Neuronal stem cell (in vitro differentiated cells): ENCODE measurements around the gene ANK3.

Source experiments
- DNase-seq: peaks from one replicate; pipeline ENCODE4 v3.0.0-alpha.2; 2013; ENCODE audit warnings: low spot score
- H2AFZ ChIP-seq: one replicate; pipeline ENCODE4 v1.6.1; 2013; ENCODE audit warnings: mild to moderate bottlenecking, low read length, inconsistent platforms
- H2AK5ac ChIP-seq: 2 replicates; pipeline ENCODE4 v1.6.1; 2013; ENCODE audit warnings: low read depth, mild to moderate bottlenecking, inconsistent platforms, low read length, moderate library complexity, mixed read lengths
- H2BK120ac ChIP-seq: 2 replicates; pipeline ENCODE4 v1.6.1; 2013; ENCODE audit warnings: low read depth, mild to moderate bottlenecking, inconsistent platforms, low read length, moderate library complexity, mixed read lengths
- H2BK12ac ChIP-seq: one replicate; pipeline ENCODE4 v1.6.1; 2013; ENCODE audit warnings: low read length, inconsistent platforms
- H2BK15ac ChIP-seq: 2 replicates; pipeline ENCODE4 v1.6.1; 2013; ENCODE audit warnings: mild to moderate bottlenecking, low read length, inconsistent platforms, mixed read lengths
- H2BK5ac ChIP-seq: one replicate; pipeline ENCODE4 v1.6.1; 2013; ENCODE audit warnings: inconsistent platforms, mild to moderate bottlenecking, low read length, moderate library complexity
- H3K14ac ChIP-seq: one replicate; pipeline ENCODE4 v1.6.1; 2013; ENCODE audit warnings: low read length, inconsistent platforms
- H3K18ac ChIP-seq: 2 replicates; pipeline ENCODE4 v1.6.1; 2013; ENCODE audit warnings: low read length, inconsistent platforms
- H3K23ac ChIP-seq: 2 replicates; pipeline ENCODE4 v1.6.1; 2013; ENCODE audit warnings: low read depth, mild to moderate bottlenecking, mixed read lengths, low read length, inconsistent platforms; ENCODE audit not compliant: poor library complexity
- H3K27ac ChIP-seq: replicated peaks from 3 replicates; pipeline ENCODE4 v1.5.1; 2013; ENCODE audit warnings: low read length, inconsistent platforms
- H3K27me3 ChIP-seq, 3 experiments: 2 replicates each; pipeline ENCODE4 v1.6.1; 2013; ENCODE audit warnings: low read length in 3 of 3, mild to moderate bottlenecking in 2 of 3, inconsistent platforms in 1 of 3, low read depth in 1 of 3, mixed read lengths in 1 of 3, moderate library complexity in 1 of 3; ENCODE audit not compliant: control insufficient read depth in 3 of 3, insufficient read depth in 3 of 3
- H3K36me3 ChIP-seq, 2 donors: replicated peaks in 1 of 2; 2 replicates each; pipeline ENCODE4 v1.6.1; 2013; ENCODE audit warnings: low read length in 2 of 2; ENCODE audit not compliant: control insufficient read depth in 2 of 2, insufficient read depth in 2 of 2
- H3K4ac ChIP-seq: 2 replicates; pipeline ENCODE4 v1.6.1; 2013; ENCODE audit warnings: inconsistent platforms, mild to moderate bottlenecking, low read length, moderate library complexity
- H3K4me1 ChIP-seq, 2 donors: 1 replicate in 1 of 2; 2 replicates in 1 of 2; pipeline ENCODE4 v1.6.1; 2013; ENCODE audit warnings: low read length in 2 of 2, low read depth in 1 of 2; ENCODE audit not compliant: control insufficient read depth in 2 of 2, insufficient read depth in 1 of 2
- H3K4me2 ChIP-seq: one replicate; pipeline ENCODE4 v1.6.1; 2013; ENCODE audit warnings: mild to moderate bottlenecking, low read length, inconsistent platforms; ENCODE audit not compliant: insufficient read depth, poor library complexity, severe bottlenecking
- H3K4me3 ChIP-seq, 2 donors: 2 replicates each; pipeline ENCODE4 v1.5.1; 2013; ENCODE audit warnings: low read length in 2 of 2, mild to moderate bottlenecking in 2 of 2, inconsistent platforms in 1 of 2, moderate library complexity in 1 of 2
- H3K79me1 ChIP-seq: one replicate; pipeline ENCODE4 v1.6.1; 2013; ENCODE audit warnings: low read depth, mild to moderate bottlenecking, inconsistent platforms, low read length, moderate library complexity
- H3K9ac ChIP-seq: one replicate; pipeline ENCODE4 v1.6.1; 2013; ENCODE audit warnings: mild to moderate bottlenecking, low read depth, low read length, inconsistent platforms; ENCODE audit not compliant: poor library complexity
- H3K9me3 ChIP-seq, 2 donors: replicated peaks in 1 of 2; 2 replicates each; pipeline versions ENCODE3 to v1.6.1; 2013; ENCODE audit warnings: low read length in 2 of 2, mild to moderate bottlenecking in 2 of 2, inconsistent platforms in 1 of 2, low read depth in 1 of 2, mixed read lengths in 1 of 2, moderate library complexity in 1 of 2; ENCODE audit not compliant: control insufficient read depth in 2 of 2, insufficient read depth in 1 of 2
- H4K8ac ChIP-seq: one replicate; pipeline ENCODE4 v1.6.1; 2013; ENCODE audit warnings: low read depth, mild to moderate bottlenecking, inconsistent platforms, low read length, moderate library complexity
- H4K91ac ChIP-seq: one replicate; pipeline ENCODE4 v1.6.1; 2013; ENCODE audit warnings: low read length, low read depth, mild to moderate bottlenecking, inconsistent platforms; ENCODE audit not compliant: poor library complexity
- WGBS, 2 donors: extraction: QIAGEN DNeasy Blood & Tissue Kit; methylation state at CpG; one replicate each; pipeline ENCODE4 v1.1.7; 2013; ENCODE audit warnings: missing lambda C conversion rate in 2 of 2, mixed read lengths in 1 of 2; ENCODE audit not compliant: insufficient read length in 2 of 2, insufficient replicate concordance in 1 of 2; ENCODE audit errors: extremely low coverage in 2 of 2; 5-methylcytosine and 5-hydroxymethylcytosine counted together

ANK3 gene

DNA sequence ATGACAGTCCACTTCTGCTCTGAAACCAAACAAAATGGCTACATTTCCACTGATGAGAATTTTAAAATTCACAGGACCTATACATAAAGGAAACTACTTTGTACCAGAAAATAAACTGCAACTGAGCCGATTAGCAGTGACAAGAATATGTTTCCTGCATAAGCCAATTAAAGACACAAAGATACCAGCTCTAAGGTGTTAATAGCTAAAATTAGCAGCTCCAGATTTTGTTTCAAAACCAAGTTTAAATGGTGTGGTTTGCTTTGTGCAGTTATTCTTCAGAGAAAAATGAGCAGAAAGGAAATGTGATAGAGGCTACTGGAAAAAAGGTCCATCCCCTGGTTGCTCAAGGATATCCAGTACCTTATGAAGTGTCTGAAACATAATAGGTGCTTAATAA, 123.2 kb downstream of the ANK3 start:
- Histone ChIP-seq H2AFZ (peak overlapping the region; percentile 65), H2BK12ac (no peak overlapping the region), H2BK15ac (no peak overlapping the region), H2AK5ac (no peak overlapping the region), H4K91ac (no peak overlapping the region), H3K9ac (no peak overlapping the region), H3K36me3 (no peaks in the 10 kb centered on the region), H3K23ac (no peak overlapping the region), H3K4me2 (no peak overlapping the region), H3K27me3 (no peaks in the 10 kb centered on the region), H3K79me1 (no peaks in the 10 kb centered on the region), H3K14ac (no peak overlapping the region), H3K4me1 (peaks cover 0 to 3% of the 10 kb centered on the region in 2 donors), H3K27ac (no peak overlapping the region), H2BK5ac (no peak overlapping the region), H4K8ac (no peak overlapping the region), H3K9me3 (no peaks in the 10 kb centered on the region), H3K4me3 (no peak overlapping the region), H2BK120ac (no peak overlapping the region), H3K4ac (no peak overlapping the region), H3K18ac (no peak overlapping the region)
- no peak for DNase-seq
- WGBS, 2 donors: no CpG with 5 or more reads among the region's 1 CpG

DNA sequence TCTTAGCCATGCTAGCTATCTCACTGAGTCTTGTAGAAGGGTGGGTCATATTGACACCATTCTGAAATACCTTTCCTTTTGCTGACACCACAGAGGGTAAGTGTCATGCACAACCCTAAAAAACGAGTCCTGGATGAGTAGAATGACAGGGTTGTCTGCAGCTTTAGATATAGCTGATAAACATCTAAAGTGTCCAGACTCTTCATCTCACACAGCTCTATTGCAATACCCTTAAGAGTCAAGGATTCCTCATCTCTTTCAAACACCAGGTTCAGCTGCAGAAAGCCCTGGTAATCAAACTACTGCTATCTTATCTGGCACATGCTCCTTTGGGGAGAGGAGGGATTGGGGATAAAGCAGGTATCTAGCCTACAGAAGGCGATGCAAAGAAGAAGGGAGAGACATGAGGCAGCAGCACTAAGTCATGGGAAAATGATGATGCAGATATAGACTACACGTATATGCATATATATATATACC, 127.0 kb downstream of the ANK3 start:
- H3K27me3 ChIP-seq: no peaks in the 10 kb centered on the region
- no peak overlapping the region for H2BK15ac ChIP-seq
- no CpG with 5 or more reads among the region's 3 CpGs for WGBS, 2 donors
- no peak overlapping the region for H3K23ac ChIP-seq
- H2AK5ac ChIP-seq: no peak overlapping the region
- peaks cover 8 to 20% of the 10 kb centered on the region in 2 donors for H3K4me1 ChIP-seq
- no peak overlapping the region for H3K4ac ChIP-seq
- no peak overlapping the region for H2BK120ac ChIP-seq
- H4K91ac ChIP-seq: no peak overlapping the region
- H2AFZ ChIP-seq: no peak overlapping the region
- H3K18ac ChIP-seq: no peak overlapping the region
- H3K9ac ChIP-seq: no peak overlapping the region
- H2BK5ac ChIP-seq: no peak overlapping the region
- H3K79me1 ChIP-seq: no peaks in the 10 kb centered on the region
- no peak overlapping the region for H4K8ac ChIP-seq
- no peak overlapping the region for H3K4me2 ChIP-seq
- no peaks in the 10 kb centered on the region for H3K36me3 ChIP-seq
- H3K14ac ChIP-seq: no peak overlapping the region
- H3K4me3 ChIP-seq: no peak overlapping the region
- H3K9me3 ChIP-seq: no peaks in the 10 kb centered on the region
- H3K27ac ChIP-seq: no peak overlapping the region
- H2BK12ac ChIP-seq: no peak overlapping the region
- no peak for DNase-seq

DNA sequence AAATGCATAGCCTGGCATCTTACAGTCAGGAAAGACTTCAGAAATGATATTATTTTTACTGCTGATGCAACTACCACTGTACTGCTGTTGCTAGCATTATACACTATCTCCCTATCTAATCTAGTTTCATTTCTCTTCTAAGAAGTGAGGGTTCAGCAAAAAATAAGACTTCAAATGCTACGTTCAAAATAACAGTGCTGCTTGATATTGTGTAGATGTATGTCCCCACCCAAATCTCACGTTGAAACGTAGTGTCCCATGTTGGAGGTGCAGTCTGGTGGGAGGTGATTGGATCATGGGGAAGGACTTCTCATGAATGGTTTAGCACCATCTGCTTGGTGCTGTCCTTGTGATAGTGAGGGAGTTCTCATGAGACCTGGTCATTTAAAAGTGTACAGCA, 129.4 kb downstream of the ANK3 start:
- DNase-seq: no peak

DNA sequence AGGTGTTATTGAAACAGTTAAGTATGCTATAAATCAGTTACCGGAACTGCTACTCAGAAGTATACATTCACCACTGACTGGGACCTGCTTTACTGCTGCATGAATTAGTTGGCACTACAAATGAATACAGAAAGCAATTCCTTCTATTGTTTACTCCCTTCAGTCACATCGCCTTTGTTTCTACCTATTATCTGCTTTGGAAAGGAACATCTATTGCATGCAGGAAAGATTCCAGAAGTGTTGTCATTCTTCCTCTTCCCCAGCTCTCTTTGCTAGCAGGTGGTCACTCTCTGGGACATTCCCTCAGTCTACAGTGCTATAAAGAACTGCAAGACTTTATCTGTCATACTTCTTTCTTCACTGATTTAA, 131.3 kb downstream of the ANK3 start:
- H3K18ac ChIP-seq: no peak overlapping the region
- no peak overlapping the region for H2BK12ac ChIP-seq
- H3K4me2 ChIP-seq: no peak overlapping the region
- H4K8ac ChIP-seq: no peak overlapping the region
- no peaks in the 10 kb centered on the region for H3K36me3 ChIP-seq
- H2BK5ac ChIP-seq: no peak overlapping the region
- H3K9me3 ChIP-seq: no peaks in the 10 kb centered on the region
- H3K4me3 ChIP-seq: no peak overlapping the region
- no peak overlapping the region for H3K23ac ChIP-seq
- no peak overlapping the region for H3K9ac ChIP-seq
- no peaks in the 10 kb centered on the region for H3K27me3 ChIP-seq
- H2BK15ac ChIP-seq: no peak overlapping the region
- no peak for DNase-seq
- H3K79me1 ChIP-seq: no peaks in the 10 kb centered on the region
- no peak overlapping the region for H3K14ac ChIP-seq
- H2AK5ac ChIP-seq: no peak overlapping the region
- no peak overlapping the region for H3K4ac ChIP-seq
- H3K27ac ChIP-seq: no peak overlapping the region
- no peak overlapping the region for H4K91ac ChIP-seq
- WGBS, 2 donors: no CpG with 5 or more reads among the region's 2 CpGs
- no peak overlapping the region for H2BK120ac ChIP-seq
- H3K4me1 ChIP-seq: peaks cover 8 to 28% of the 10 kb centered on the region in 2 donors
- H2AFZ ChIP-seq: peak overlapping the region; percentile 39

More for the DNA sequence above, 129.4 kb downstream of the ANK3 start:
- H3K9me3 ChIP-seq: no peaks in the 10 kb centered on the region
- no peak overlapping the region for H3K4ac ChIP-seq
- no peak overlapping the region for H2BK120ac ChIP-seq
- H3K14ac ChIP-seq: no peak overlapping the region
- H3K4me3 ChIP-seq: no peak overlapping the region
- H2AK5ac ChIP-seq: no peak overlapping the region
- no peak overlapping the region for H2BK5ac ChIP-seq
- no peak overlapping the region for H2BK12ac ChIP-seq
- no peak overlapping the region for H2AFZ ChIP-seq
- no peak overlapping the region for H4K8ac ChIP-seq
- no peak overlapping the region for H3K23ac ChIP-seq
- H3K79me1 ChIP-seq: no peaks in the 10 kb centered on the region
- H3K4me2 ChIP-seq: no peak overlapping the region
- no peak overlapping the region for H3K27ac ChIP-seq
- H2BK15ac ChIP-seq: no peak overlapping the region
- H3K36me3 ChIP-seq: no peaks in the 10 kb centered on the region
- no peak overlapping the region for H3K18ac ChIP-seq
- H4K91ac ChIP-seq: no peak overlapping the region
- no CpG with 5 or more reads among the region's 3 CpGs for WGBS, 2 donors
- H3K27me3 ChIP-seq: no peaks in the 10 kb centered on the region
- H3K4me1 ChIP-seq: peaks cover 8 to 23% of the 10 kb centered on the region in 2 donors
- H3K9ac ChIP-seq: peak overlapping the region; percentile 47
